ENCODE measurements around the gene BCAS3. TPM values are rescaled to one million over a fixed set of nuclear protein-coding genes. Genes with fewer than 3 reads are reported as not detected.

The BCAS3 gene
- total and polyA plus RNA-seq, 4 donors = 5.8 to 24.6 (median 10.1) TPM

DNA sequence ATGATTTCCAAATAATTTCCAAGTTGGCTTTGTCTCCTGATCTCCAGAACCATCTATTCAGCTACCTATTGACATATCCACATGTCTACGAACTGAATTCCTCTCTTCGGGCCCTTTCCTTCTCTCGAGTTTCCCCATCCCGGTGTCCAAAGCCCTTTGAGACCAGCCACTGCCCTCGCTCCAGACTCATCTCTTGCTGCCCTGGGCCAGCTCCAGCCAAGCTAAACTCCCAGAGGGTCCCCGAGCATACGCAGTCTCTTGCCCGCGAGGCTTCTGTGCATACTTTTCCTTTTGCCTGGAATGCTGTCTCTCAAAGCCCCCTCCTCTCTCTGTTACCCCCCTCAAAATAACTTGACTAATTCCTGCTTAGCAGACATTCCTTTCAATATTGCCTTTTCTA is 694.8 kb downstream of the BCAS3 start:
- no peaks in the 10 kb centered on the region for H3K9me3 ChIP-seq (ENCODE audit: control insufficient read depth in 4 of 4, low read length in 3 of 4)
- WGBS = 92% methylated on average over 9 of the region's 9 CpGs
- TF ChIP-seq RAD21 (IDR thresholded peaks at IDR 0.05) (no peak), HNF4A (conservative IDR thresholded peaks at IDR 0.05) (no peak), YY1 (IDR thresholded peaks at IDR 0.05) (no peak), RXRA (IDR thresholded peaks at IDR 0.05) (no peak), JUND (IDR thresholded peaks at IDR 0.05) (no peak), TAF1 (conservative IDR thresholded peaks at IDR 0.05) (no peak), FOXA2 (IDR thresholded peaks at IDR 0.05) (no peak)
- TF ChIP-seq, protein P1, sequence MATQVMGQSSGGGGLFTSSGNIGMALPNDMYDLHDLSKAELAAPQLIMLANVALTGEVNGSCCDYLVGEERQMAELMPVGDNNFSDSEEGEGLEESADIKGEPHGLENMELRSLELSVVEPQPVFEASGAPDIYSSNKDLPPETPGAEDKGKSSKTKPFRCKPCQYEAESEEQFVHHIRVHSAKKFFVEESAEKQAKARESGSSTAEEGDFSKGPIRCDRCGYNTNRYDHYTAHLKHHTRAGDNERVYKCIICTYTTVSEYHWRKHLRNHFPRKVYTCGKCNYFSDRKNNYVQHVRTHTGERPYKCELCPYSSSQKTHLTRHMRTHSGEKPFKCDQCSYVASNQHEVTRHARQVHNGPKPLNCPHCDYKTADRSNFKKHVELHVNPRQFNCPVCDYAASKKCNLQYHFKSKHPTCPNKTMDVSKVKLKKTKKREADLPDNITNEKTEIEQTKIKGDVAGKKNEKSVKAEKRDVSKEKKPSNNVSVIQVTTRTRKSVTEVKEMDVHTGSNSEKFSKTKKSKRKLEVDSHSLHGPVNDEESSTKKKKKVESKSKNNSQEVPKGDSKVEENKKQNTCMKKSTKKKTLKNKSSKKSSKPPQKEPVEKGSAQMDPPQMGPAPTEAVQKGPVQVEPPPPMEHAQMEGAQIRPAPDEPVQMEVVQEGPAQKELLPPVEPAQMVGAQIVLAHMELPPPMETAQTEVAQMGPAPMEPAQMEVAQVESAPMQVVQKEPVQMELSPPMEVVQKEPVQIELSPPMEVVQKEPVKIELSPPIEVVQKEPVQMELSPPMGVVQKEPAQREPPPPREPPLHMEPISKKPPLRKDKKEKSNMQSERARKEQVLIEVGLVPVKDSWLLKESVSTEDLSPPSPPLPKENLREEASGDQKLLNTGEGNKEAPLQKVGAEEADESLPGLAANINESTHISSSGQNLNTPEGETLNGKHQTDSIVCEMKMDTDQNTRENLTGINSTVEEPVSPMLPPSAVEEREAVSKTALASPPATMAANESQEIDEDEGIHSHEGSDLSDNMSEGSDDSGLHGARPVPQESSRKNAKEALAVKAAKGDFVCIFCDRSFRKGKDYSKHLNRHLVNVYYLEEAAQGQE (IDR thresholded peaks at IDR 0.05) = no peak
- TF ChIP-seq, protein P2, sequence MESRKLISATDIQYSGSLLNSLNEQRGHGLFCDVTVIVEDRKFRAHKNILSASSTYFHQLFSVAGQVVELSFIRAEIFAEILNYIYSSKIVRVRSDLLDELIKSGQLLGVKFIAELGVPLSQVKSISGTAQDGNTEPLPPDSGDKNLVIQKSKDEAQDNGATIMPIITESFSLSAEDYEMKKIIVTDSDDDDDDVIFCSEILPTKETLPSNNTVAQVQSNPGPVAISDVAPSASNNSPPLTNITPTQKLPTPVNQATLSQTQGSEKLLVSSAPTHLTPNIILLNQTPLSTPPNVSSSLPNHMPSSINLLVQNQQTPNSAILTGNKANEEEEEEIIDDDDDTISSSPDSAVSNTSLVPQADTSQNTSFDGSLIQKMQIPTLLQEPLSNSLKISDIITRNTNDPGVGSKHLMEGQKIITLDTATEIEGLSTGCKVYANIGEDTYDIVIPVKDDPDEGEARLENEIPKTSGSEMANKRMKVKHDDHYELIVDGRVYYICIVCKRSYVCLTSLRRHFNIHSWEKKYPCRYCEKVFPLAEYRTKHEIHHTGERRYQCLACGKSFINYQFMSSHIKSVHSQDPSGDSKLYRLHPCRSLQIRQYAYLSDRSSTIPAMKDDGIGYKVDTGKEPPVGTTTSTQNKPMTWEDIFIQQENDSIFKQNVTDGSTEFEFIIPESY (IDR thresholded peaks at IDR 0.05) = no peak
- TF ChIP-seq, protein P3, sequence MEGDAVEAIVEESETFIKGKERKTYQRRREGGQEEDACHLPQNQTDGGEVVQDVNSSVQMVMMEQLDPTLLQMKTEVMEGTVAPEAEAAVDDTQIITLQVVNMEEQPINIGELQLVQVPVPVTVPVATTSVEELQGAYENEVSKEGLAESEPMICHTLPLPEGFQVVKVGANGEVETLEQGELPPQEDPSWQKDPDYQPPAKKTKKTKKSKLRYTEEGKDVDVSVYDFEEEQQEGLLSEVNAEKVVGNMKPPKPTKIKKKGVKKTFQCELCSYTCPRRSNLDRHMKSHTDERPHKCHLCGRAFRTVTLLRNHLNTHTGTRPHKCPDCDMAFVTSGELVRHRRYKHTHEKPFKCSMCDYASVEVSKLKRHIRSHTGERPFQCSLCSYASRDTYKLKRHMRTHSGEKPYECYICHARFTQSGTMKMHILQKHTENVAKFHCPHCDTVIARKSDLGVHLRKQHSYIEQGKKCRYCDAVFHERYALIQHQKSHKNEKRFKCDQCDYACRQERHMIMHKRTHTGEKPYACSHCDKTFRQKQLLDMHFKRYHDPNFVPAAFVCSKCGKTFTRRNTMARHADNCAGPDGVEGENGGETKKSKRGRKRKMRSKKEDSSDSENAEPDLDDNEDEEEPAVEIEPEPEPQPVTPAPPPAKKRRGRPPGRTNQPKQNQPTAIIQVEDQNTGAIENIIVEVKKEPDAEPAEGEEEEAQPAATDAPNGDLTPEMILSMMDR (IDR thresholded peaks at IDR 0.05; ENCODE audit: low read depth, low read length, missing input control) = no peak
- no peaks in the 10 kb centered on the region for H3K27me3 ChIP-seq (ENCODE audit: control insufficient read depth in 4 of 4, insufficient read depth in 4 of 4, low read length in 3 of 4)
- no peak for DNase-seq (ENCODE audit: low spot score)
- H3K36me3 ChIP-seq (ENCODE audit: control insufficient read depth in 4 of 4, insufficient read depth in 3 of 4, low read depth in 1 of 4, low read length in 3 of 4) = no peaks in the 10 kb centered on the region
- H3K27ac ChIP-seq (ENCODE audit: low read depth in 1 of 2, low read length in 2 of 2) = no peak overlapping the region
- no peak overlapping the region for H3K9ac ChIP-seq (ENCODE audit: low read depth in 1 of 2, low read length in 2 of 2)
- H3K4me3 ChIP-seq (ENCODE audit: low read depth in 1 of 3, low read length in 3 of 3) = no peak overlapping the region
- no peaks in the 10 kb centered on the region for H3K4me1 ChIP-seq (ENCODE audit: control insufficient read depth in 4 of 4, insufficient read depth in 4 of 4, low read length in 3 of 4)

DNA sequence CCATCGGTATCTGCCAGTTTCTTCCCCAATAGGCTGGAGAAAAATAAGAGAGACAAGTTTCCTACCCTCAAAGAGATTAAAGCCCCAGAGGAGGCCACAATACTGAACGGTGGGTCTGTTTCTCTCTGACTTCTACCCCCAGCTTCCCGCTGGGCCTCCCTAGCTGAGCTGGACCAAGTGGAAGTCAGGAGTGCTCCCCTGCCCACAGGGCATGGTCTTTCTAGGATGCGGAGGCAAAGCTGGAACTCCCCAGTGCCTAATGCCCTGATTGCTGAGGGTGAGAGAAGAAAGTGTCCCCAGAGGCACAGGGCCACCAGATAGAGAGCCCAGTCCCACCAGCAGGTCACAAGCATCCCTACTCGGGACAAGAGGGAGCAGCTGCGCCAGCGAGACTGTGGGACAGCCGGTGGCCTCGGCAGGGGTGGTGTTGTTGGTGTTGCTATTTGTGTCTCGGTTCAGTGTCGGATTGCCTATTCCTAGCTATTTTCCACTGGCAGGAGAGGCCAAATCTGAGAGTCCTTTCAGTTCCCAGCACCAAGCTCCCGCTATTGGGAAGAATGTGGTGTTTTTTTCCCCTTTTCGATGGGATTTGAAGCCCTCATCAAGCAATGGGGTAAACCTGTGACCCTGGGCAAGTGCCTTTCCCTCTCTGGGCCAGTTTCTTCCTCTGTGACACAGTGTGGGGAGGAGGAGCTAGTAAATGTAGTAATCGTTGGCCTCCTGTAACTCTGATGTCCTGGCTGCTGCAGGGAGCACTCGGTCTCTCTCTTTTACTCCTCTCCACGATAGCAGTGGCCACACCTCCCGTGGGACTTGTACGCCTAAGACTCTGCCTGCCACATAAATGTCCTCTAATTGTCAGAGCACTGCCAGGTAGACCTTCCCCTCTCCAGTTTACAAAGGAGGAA is 699.5 kb downstream of the BCAS3 start:
- H3K27ac ChIP-seq (ENCODE audit: low read depth in 1 of 2, low read length in 2 of 2) = no peak overlapping the region

More for the DNA sequence above, 699.5 kb downstream of the BCAS3 start:
- H3K27me3 ChIP-seq (ENCODE audit: control insufficient read depth in 4 of 4, insufficient read depth in 4 of 4, low read length in 3 of 4) = no peaks in the 10 kb centered on the region
- H3K9ac ChIP-seq (ENCODE audit: low read depth in 1 of 2, low read length in 2 of 2) = no peak overlapping the region
- no peaks in the 10 kb centered on the region for H3K36me3 ChIP-seq (ENCODE audit: control insufficient read depth in 4 of 4, insufficient read depth in 3 of 4, low read depth in 1 of 4, low read length in 3 of 4)
- H3K9me3 ChIP-seq (ENCODE audit: control insufficient read depth in 4 of 4, low read length in 3 of 4) = no peaks in the 10 kb centered on the region
- H3K4me1 ChIP-seq (ENCODE audit: control insufficient read depth in 4 of 4, insufficient read depth in 4 of 4, low read length in 3 of 4) = no peaks in the 10 kb centered on the region
- TF ChIP-seq YY1 (IDR thresholded peaks at IDR 0.05) (no peak), EGR1 (IDR thresholded peaks at IDR 0.05; ENCODE audit: low read depth in 2 of 2) (no peak), GABPA (IDR thresholded peaks at IDR 0.05 in 1 of 2, conservative IDR thresholded peaks at IDR 0.05 in 1 of 2) (no peak)
- TF ChIP-seq, protein P2 (IDR thresholded peaks at IDR 0.05) = no peak
- 91% methylated on average over 18 of the region's 18 CpGs for WGBS
- no peak for DNase-seq (ENCODE audit: low spot score)
- no peak overlapping the region for H3K4me3 ChIP-seq (ENCODE audit: low read depth in 1 of 3, low read length in 3 of 3)
